Astrocyte (in vitro differentiated cells and primary cell): ENCODE measurements around the gene GYPA.
"Not testable (repeated sequence)": the region's sequence is repeated elsewhere in the genome, so short reads cannot be mapped to it uniquely, and the experiment has no call there.

Experiments used
- CTCF ChIP-seq: IDR thresholded peaks from 2 replicates; pipeline ENCODE4 v1.5.1; 2011; ENCODE audit warnings: low read depth, mild to moderate bottlenecking, inconsistent platforms, low read length, moderate library complexity; ENCODE audit not compliant: insufficient read depth
- EZH2 ChIP-seq: IDR thresholded peaks from 2 replicates; pipeline ENCODE4 v1.6.1; 2012; ENCODE audit warnings: mild to moderate bottlenecking, low read length, inconsistent platforms; ENCODE audit not compliant: insufficient read depth

DNA sequence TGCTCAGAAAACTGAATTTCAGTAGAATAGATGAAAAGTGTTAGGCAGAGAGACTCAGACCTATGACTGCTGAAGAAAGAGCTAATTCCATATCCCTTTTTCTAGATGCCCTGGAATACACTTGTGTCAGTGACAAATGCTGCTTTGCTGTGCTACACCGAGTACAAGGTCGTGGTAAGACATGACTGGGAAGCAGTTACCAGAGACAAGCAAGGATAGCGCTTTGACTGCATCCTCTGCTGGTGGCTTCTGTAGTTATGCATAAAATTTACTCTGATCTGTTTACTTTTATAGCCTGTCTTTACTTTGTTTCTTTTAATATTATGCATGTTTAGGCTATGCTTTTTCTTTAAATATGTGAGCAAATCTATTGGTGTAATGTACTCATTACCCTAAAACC lies 58.5 kb downstream of the GYPA start:
- not testable (repeated sequence) for TF ChIP-seq CTCF, EZH2
